ENCODE data around the gene NOC2L.

DNA sequence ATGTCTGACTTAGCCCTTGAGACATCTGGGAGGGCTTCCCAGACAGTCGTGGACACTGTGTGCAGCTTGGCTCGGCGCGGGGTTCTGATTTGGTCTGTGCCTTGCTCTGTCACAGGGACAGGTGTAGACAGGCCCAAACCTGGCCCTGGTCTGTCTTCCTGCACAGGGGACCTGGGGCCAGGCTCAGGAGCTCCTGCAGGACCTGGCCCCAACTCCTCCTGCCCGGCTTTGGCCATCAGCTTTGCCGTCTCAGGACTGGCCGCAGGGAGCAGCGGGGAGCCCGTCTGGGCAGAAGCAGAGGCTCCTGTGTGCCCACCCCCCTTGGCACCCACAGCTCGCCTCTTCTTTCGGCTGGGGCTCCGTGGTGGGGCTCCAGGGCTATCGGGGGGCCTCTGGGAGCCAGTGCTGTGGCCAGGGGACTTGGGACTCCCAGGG lies 21.1 kb upstream of the NOC2L start:
- TF ChIP-seq, protein P1, sequence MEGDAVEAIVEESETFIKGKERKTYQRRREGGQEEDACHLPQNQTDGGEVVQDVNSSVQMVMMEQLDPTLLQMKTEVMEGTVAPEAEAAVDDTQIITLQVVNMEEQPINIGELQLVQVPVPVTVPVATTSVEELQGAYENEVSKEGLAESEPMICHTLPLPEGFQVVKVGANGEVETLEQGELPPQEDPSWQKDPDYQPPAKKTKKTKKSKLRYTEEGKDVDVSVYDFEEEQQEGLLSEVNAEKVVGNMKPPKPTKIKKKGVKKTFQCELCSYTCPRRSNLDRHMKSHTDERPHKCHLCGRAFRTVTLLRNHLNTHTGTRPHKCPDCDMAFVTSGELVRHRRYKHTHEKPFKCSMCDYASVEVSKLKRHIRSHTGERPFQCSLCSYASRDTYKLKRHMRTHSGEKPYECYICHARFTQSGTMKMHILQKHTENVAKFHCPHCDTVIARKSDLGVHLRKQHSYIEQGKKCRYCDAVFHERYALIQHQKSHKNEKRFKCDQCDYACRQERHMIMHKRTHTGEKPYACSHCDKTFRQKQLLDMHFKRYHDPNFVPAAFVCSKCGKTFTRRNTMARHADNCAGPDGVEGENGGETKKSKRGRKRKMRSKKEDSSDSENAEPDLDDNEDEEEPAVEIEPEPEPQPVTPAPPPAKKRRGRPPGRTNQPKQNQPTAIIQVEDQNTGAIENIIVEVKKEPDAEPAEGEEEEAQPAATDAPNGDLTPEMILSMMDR (IDR thresholded peaks at IDR 0.05): no peak
- TF ChIP-seq POLR2AphosphoS5 (IDR thresholded peaks at IDR 0.05): no peak
- TF ChIP-seq POLR2A (IDR thresholded peaks at IDR 0.05; ENCODE audit: low read depth): no peak
- no peak for TF ChIP-seq EP300 (IDR thresholded peaks at IDR 0.05)

Data from esophagus muscularis mucosa (tissue), 4 donors.